Measurements from ENCODE around the gene SOCS3. TPM values are rescaled to one million over a fixed set of nuclear protein-coding genes. Genes with fewer than 3 reads are reported as not detected.
A peak's percentile ranks its signal among the peaks of the same experiment; 100 is the strongest.

Gene SOCS3
- total RNA-seq, 4 donors from 2014 or later, result 12.5 to 45.0 (median 13.0) TPM

- DNase-seq (ENCODE audit: low spot score in 2 of 2), result peak in 1 of 2 donors; percentile 83
- 78 to 82% methylated on average over 14 of the region's 14 CpGs for WGBS, 2 donors
- H3K4me3 ChIP-seq (ENCODE audit: low read depth, poor library complexity, severe bottlenecking), result no peak overlapping the region
- no peak for TF ChIP-seq POLR2A (IDR thresholded peaks at IDR 0.05)
- TF ChIP-seq CTCF (IDR thresholded peaks at IDR 0.05), result no peak
- intact Hi-C loops (cut with DNase I; ENCODE audit: low total_unique reads), result no loop called here
Measured at GRCh38 chr17:78374631-78375274, 14.9 kb upstream of the SOCS3 start.

- no peak for TF ChIP-seq CTCF (IDR thresholded peaks at IDR 0.05)
Measured at GRCh38 chr17:78374189-78374588, 14.3 kb upstream of the SOCS3 start.

GRCh38 chr17:78372841-78373240 is 13.0 kb upstream of the SOCS3 start:
- TF ChIP-seq CTCF (IDR thresholded peaks at IDR 0.05) (no peak), POLR2A (IDR thresholded peaks at IDR 0.05) (no peak)
- H3K4me3 ChIP-seq (ENCODE audit: low read depth, poor library complexity, severe bottlenecking), result no peak overlapping the region
- intact Hi-C loops (cut with DNase I; ENCODE audit: low total_unique reads), result no loop called here
- WGBS, 2 donors, result 72 to 73% methylated on average over 5 of the region's 5 CpGs
- DNase-seq (ENCODE audit: low spot score in 2 of 2), result no peak

More at GRCh38 chr17:78374189-78374588, 14.3 kb upstream of the SOCS3 start:
- no peak for DNase-seq (ENCODE audit: low spot score in 2 of 2)
- H3K4me3 ChIP-seq (ENCODE audit: low read depth, poor library complexity, severe bottlenecking), result no peak overlapping the region
- WGBS, 2 donors, result 45 to 68% methylated on average over 6 of the region's 6 CpGs
- intact Hi-C loops (cut with DNase I; ENCODE audit: low total_unique reads), result no loop called here

GRCh38 chr17:78371056-78371455 is 11.2 kb upstream of the SOCS3 start:
- no peak for DNase-seq (ENCODE audit: low spot score in 2 of 2)
- 66 to 78% methylated on average over 7 of the region's 7 CpGs for WGBS, 2 donors
- no peak overlapping the region for H3K4me3 ChIP-seq (ENCODE audit: low read depth, poor library complexity, severe bottlenecking)
- intact Hi-C loops (cut with DNase I; ENCODE audit: low total_unique reads), result no loop called here
- TF ChIP-seq CTCF (IDR thresholded peaks at IDR 0.05), result no peak
- no peak for TF ChIP-seq POLR2A (IDR thresholded peaks at IDR 0.05)

GRCh38 chr17:78369791-78370381 is 10.0 kb upstream of the SOCS3 start:
- WGBS, 2 donors, result 67 to 69% methylated on average over 13 of the region's 13 CpGs
- intact Hi-C loops (cut with DNase I; ENCODE audit: low total_unique reads), result no loop called here
- TF ChIP-seq CTCF (IDR thresholded peaks at IDR 0.05) (no peak), POLR2A (IDR thresholded peaks at IDR 0.05) (no peak)
- no peak for DNase-seq (ENCODE audit: low spot score in 2 of 2)
- H3K4me3 ChIP-seq (ENCODE audit: low read depth, poor library complexity, severe bottlenecking), result no peak overlapping the region

Data from lower leg skin (tissue), 4 donors.